ENCODE data around the gene DUSP6.

GRCh38 chr12:89309815-89310214, 42.5 kb downstream of the DUSP6 start:
- TF ChIP-seq NR2F2 (IDR thresholded peaks at IDR 0.05) (no peak), CTCF (IDR thresholded peaks at IDR 0.05; ENCODE audit: low read depth, low read length, missing input control) (no peak), EGR1 (IDR thresholded peaks at IDR 0.05; ENCODE audit: low read depth in 2 of 2) (no peak), TAF1 (conservative IDR thresholded peaks at IDR 0.05) (no peak), MAX (IDR thresholded peaks at IDR 0.05) (no peak), SP1 (IDR thresholded peaks at IDR 0.05) (no peak), YY1 (IDR thresholded peaks at IDR 0.05) (no peak), JUND (IDR thresholded peaks at IDR 0.05) (no peak), HNF4G (IDR thresholded peaks at IDR 0.05) (no peak)
- TF ChIP-seq, protein P1, sequence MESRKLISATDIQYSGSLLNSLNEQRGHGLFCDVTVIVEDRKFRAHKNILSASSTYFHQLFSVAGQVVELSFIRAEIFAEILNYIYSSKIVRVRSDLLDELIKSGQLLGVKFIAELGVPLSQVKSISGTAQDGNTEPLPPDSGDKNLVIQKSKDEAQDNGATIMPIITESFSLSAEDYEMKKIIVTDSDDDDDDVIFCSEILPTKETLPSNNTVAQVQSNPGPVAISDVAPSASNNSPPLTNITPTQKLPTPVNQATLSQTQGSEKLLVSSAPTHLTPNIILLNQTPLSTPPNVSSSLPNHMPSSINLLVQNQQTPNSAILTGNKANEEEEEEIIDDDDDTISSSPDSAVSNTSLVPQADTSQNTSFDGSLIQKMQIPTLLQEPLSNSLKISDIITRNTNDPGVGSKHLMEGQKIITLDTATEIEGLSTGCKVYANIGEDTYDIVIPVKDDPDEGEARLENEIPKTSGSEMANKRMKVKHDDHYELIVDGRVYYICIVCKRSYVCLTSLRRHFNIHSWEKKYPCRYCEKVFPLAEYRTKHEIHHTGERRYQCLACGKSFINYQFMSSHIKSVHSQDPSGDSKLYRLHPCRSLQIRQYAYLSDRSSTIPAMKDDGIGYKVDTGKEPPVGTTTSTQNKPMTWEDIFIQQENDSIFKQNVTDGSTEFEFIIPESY (IDR thresholded peaks at IDR 0.05) = no peak
- TF ChIP-seq, protein P2, sequence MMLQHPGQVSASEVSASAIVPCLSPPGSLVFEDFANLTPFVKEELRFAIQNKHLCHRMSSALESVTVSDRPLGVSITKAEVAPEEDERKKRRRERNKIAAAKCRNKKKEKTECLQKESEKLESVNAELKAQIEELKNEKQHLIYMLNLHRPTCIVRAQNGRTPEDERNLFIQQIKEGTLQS (IDR thresholded peaks at IDR 0.05) = no peak

All from liver (tissue), 3 donors.